ENCODE measurements around the gene CCDC171. TPM values are rescaled to one million over a fixed set of nuclear protein-coding genes. Genes with fewer than 3 reads are reported as not detected.
A peak's percentile ranks its signal among the peaks of the same experiment; 100 is the strongest.
"Not testable (repeated sequence)": the region's sequence is repeated elsewhere in the genome, so short reads cannot be mapped to it uniquely, and the experiment has no call there.

CCDC171 gene
- polyA plus RNA-seq, 12 donors = 1.6 to 5.0 (median 2.9) TPM; not detected in 1

- DNase-seq = no peak
These were observed 670 bp downstream of the CCDC171 start for GRCh38 chr9:15553528-15553898.

- no peak for DNase-seq
These were observed 17.9 kb downstream of the CCDC171 start for GRCh38 chr9:15570769-15571168.

GRCh38 chr9:15572200-15572770 is 19.4 kb downstream of the CCDC171 start:
- no peak for DNase-seq

GRCh38 chr9:15576350-15577050 is 23.7 kb downstream of the CCDC171 start:
- DNase-seq = no peak

GRCh38 chr9:15578714-15579113 is 25.9 kb downstream of the CCDC171 start:
- peak; percentile 15 for DNase-seq

GRCh38 chr9:15584379-15584778 is 31.5 kb downstream of the CCDC171 start:
- DNase-seq = no peak

- no peak for DNase-seq
These were observed 39.5 kb downstream of the CCDC171 start for GRCh38 chr9:15592317-15592716.

- DNase-seq = not testable (repeated sequence)
These were observed 40.1 kb downstream of the CCDC171 start for GRCh38 chr9:15592940-15593339.

GRCh38 chr9:15600666-15601330 is 48.0 kb downstream of the CCDC171 start:
- DNase-seq = not testable (repeated sequence)

GRCh38 chr9:15606643-15607472 is 54.0 kb downstream of the CCDC171 start:
- DNase-seq = peak; percentile 56

- no peak for DNase-seq
These were observed 60.1 kb downstream of the CCDC171 start for GRCh38 chr9:15612962-15613361.

- no peak for DNase-seq
These were observed 64.9 kb downstream of the CCDC171 start for GRCh38 chr9:15617782-15618181.

GRCh38 chr9:15618540-15619331 is 65.9 kb downstream of the CCDC171 start:
- no peak for DNase-seq

GRCh38 chr9:15622318-15622971 is 69.6 kb downstream of the CCDC171 start:
- DNase-seq = no peak

GRCh38 chr9:15635752-15636151 is 82.9 kb downstream of the CCDC171 start:
- DNase-seq = no peak

- DNase-seq = no peak
These were observed 87.3 kb downstream of the CCDC171 start for GRCh38 chr9:15640121-15640520.

- peak; percentile 7 for DNase-seq
These were observed 88.4 kb downstream of the CCDC171 start for GRCh38 chr9:15641291-15641690.

- DNase-seq = peak; percentile 16
These were observed 89.6 kb downstream of the CCDC171 start for GRCh38 chr9:15642369-15642962.

GRCh38 chr9:15670246-15670645 is 117.4 kb downstream of the CCDC171 start:
- DNase-seq = no peak

GRCh38 chr9:15670894-15671293 is 118.1 kb downstream of the CCDC171 start:
- no peak for DNase-seq

Measured in muscle of arm (tissue), 12 donors.